SK-N-SH treated with all-trans-retinoic acid at 6 μM for 48 hours (cell line): ENCODE results near the gene SEPTIN1.
A peak's percentile ranks its signal among the peaks of the same experiment; 100 is the strongest.

Experiments
- ATAC-seq: fragments of 200-7000 bp; cut with Tn5 transposase; 3 replicates; pipeline ENCODE4 v1.9.1; 2020; ENCODE audit warnings: mild to moderate bottlenecking, moderate library complexity
- ARNTL ChIP-seq: fragments of 450-650 bp; formaldehyde crosslinking; IDR thresholded peaks from 2 replicates; pipeline ENCODE4 v1.5.0; 2020; ENCODE audit warnings: low read depth, mild to moderate bottlenecking, moderate library complexity, borderline replicate concordance
- BACH2 ChIP-seq: fragments of 250-450 bp; sonication (Bioruptor Pico); IDR thresholded peaks from 2 replicates; pipeline ENCODE4 v1.9.0; 2021; ENCODE audit warnings: mild to moderate bottlenecking, borderline replicate concordance
- CSDC2 ChIP-seq: fragments of 250-450 bp; sonication (Bioruptor Pico); IDR thresholded peaks from 2 replicates; pipeline ENCODE4 v1.5.0; 2020; ENCODE audit warnings: mild to moderate bottlenecking, moderate library complexity
- CSRNP3 ChIP-seq: fragments of 250-450 bp; sonication (Bioruptor Pico); IDR thresholded peaks from 2 replicates; pipeline ENCODE4 v1.5.1; 2021; ENCODE audit warnings: mild to moderate bottlenecking, moderate library complexity
- ESRRG ChIP-seq: fragments of 250-450 bp; sonication (Bioruptor Pico); IDR thresholded peaks from 2 replicates; pipeline ENCODE4 v1.6.1; 2021; ENCODE audit warnings: mild to moderate bottlenecking
- GLIS3 ChIP-seq: fragments of 250-450 bp; sonication (Bioruptor Pico); IDR thresholded peaks from 2 replicates; pipeline ENCODE4 v1.5.0; 2020; ENCODE audit warnings: mild to moderate bottlenecking, moderate library complexity
- PPARA ChIP-seq: fragments of 250-450 bp; sonication (Bioruptor Pico); IDR thresholded peaks from 2 replicates; pipeline ENCODE4 v1.5.0; 2020; ENCODE audit warnings: mild to moderate bottlenecking, borderline replicate concordance
- SNAI2 ChIP-seq: fragments of 250-450 bp; sonication (Bioruptor Pico); IDR thresholded peaks from 2 replicates; pipeline ENCODE4 v1.5.0; 2020; ENCODE audit warnings: mild to moderate bottlenecking, moderate library complexity
- TCF4 ChIP-seq: fragments of 250-450 bp; sonication (Bioruptor Pico); IDR thresholded peaks from 2 replicates; pipeline ENCODE4 v1.8.0; 2021; ENCODE audit warnings: mild to moderate bottlenecking, moderate library complexity, borderline replicate concordance
- TOX ChIP-seq: fragments of 250-450 bp; sonication (Bioruptor Pico); IDR thresholded peaks from 2 replicates; pipeline ENCODE4 v1.8.0; 2021; ENCODE audit warnings: mild to moderate bottlenecking, moderate library complexity, borderline replicate concordance
- TSHZ2 ChIP-seq: fragments of 250-450 bp; sonication (Bioruptor Pico); IDR thresholded peaks from 2 replicates; pipeline ENCODE4 v1.5.0; 2020; ENCODE audit warnings: mild to moderate bottlenecking, moderate library complexity
- ZC3H10 ChIP-seq: fragments of 250-450 bp; sonication (Bioruptor Pico); IDR thresholded peaks from 2 replicates; pipeline ENCODE4 v1.5.1; 2021; ENCODE audit warnings: mild to moderate bottlenecking, moderate library complexity
- ZFP3 ChIP-seq: fragments of 250-450 bp; sonication (Bioruptor Pico); IDR thresholded peaks from 2 replicates; pipeline ENCODE4 v1.5.0; 2020; ENCODE audit warnings: mild to moderate bottlenecking, moderate library complexity
- ZFP30 ChIP-seq: fragments of 450-650 bp; formaldehyde crosslinking; IDR thresholded peaks from 2 replicates; pipeline ENCODE4 v1.5.0; 2022; ENCODE audit warnings: mild to moderate bottlenecking, moderate library complexity
- ZNF565 ChIP-seq: fragments of 450-650 bp; formaldehyde crosslinking; conservative IDR thresholded peaks from 2 replicates; pipeline ENCODE4 v1.5.0; 2020; ENCODE audit warnings: low read depth, mild to moderate bottlenecking, moderate library complexity
- TF ChIP-seq, protein P1 (sequence below): fragments of 250-450 bp; sonication (Bioruptor Pico); IDR thresholded peaks from 2 replicates; pipeline ENCODE4 v1.8.0; 2021; ENCODE audit warnings: low read depth, mild to moderate bottlenecking, moderate library complexity, borderline replicate concordance

Gene SEPTIN1

GRCh38 chr16:30428055-30428454, 45.7 kb upstream of the SEPTIN1 start (continued):
- TF ChIP-seq TCF4 (CRISPR knock-in tag) = no peak

DNA sequence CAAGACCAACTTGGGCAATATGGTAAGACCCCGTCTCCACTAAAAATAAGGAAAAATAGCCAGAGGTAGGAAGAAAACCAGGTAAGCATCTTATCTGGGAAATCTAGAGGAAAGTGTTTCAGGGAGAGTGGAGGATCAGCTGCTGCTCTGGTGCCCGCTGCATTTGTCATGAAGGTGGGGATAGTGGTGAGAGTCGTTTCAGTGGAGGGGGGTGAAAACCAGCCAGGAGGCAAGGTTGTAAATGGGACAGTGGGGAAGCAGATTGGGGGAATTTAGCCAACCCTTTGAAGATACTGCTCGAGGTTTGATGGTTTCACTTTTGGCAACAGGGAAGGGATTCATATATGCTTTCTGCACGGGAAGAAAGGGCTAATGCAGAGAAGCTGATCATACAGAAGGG, 38.6 kb upstream of the SEPTIN1 start:
- ATAC-seq = no peak
- TF ChIP-seq ZFP3 (CRISPR knock-in tag) (no peak), ZFP30 (no peak), GLIS3 (CRISPR knock-in tag) (no peak), CSRNP3 (CRISPR knock-in tag) (no peak), TCF4 (CRISPR knock-in tag) (no peak)

GRCh38 chr16:30418350-30419181, 36.2 kb upstream of the SEPTIN1 start:
- ATAC-seq = no peak

DNA sequence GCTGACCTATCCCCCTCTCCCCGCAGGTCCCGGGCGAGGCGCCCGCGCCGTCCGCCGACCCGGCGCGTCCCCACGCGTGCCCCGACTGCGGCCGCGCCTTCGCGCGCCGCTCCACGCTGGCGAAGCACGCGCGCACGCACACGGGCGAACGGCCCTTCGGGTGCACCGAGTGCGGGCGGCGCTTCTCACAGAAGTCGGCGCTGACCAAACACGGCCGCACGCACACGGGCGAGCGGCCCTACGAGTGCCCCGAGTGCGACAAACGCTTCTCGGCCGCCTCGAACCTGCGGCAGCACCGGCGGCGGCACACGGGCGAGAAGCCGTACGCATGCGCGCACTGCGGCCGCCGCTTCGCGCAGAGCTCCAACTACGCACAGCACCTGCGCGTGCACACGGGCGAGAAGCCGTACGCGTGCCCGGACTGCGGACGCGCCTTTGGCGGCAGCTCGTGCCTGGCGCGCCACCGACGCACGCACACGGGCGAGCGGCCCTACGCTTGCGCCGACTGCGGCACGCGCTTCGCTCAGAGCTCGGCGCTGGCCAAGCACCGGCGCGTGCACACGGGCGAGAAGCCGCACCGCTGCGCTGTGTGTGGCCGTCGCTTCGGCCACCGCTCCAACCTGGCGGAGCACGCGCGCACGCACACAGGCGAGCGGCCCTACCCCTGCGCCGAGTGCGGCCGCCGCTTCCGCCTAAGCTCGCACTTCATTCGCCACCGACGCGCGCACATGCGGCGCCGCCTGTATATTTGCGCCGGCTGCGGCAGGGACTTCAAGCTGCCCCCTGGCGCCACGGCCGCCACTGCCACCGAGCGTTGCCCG, 35.4 kb upstream of the SEPTIN1 start:
- ATAC-seq = peak; percentile 89
- no peak for TF ChIP-seq TCF4 (CRISPR knock-in tag)
- TF ChIP-seq ARNTL = no peak
- TF ChIP-seq ZFP3 (CRISPR knock-in tag) = peak; percentile 74; the same call in 1 of the 2 replicates
- TF ChIP-seq PPARA (CRISPR knock-in tag) = no peak
- TF ChIP-seq ESRRG = no peak
- TF ChIP-seq TSHZ2 = peak; percentile 92
- TF ChIP-seq ZNF565 (CRISPR knock-in tag) = 0 out of 2 replicates have a peak, but pooled peaks have one; percentile 51
- TF ChIP-seq, protein P1, sequence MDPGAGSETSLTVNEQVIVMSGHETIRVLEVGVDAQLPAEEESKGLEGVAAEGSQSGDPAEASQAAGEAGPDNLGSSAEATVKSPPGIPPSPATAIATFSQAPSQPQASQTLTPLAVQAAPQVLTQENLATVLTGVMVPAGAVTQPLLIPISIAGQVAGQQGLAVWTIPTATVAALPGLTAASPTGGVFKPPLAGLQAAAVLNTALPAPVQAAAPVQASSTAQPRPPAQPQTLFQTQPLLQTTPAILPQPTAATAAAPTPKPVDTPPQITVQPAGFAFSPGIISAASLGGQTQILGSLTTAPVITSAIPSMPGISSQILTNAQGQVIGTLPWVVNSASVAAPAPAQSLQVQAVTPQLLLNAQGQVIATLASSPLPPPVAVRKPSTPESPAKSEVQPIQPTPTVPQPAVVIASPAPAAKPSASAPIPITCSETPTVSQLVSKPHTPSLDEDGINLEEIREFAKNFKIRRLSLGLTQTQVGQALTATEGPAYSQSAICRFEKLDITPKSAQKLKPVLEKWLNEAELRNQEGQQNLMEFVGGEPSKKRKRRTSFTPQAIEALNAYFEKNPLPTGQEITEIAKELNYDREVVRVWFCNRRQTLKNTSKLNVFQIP = no peak
- 0 out of 2 replicates have a peak, but pooled peaks have one; percentile 33 for TF ChIP-seq CSDC2 (CRISPR knock-in tag)
- TF ChIP-seq TOX = no peak
- TF ChIP-seq ZFP30 = 0 out of 2 replicates have a peak, but pooled peaks have one; percentile 52
- TF ChIP-seq ZC3H10 (CRISPR knock-in tag) = no peak
- TF ChIP-seq SNAI2 (CRISPR knock-in tag) = peak; percentile 50; the same call in 1 of the 2 replicates
- no peak for TF ChIP-seq BACH2 (CRISPR knock-in tag)

More at GRCh38 chr16:30418350-30419181, 36.2 kb upstream of the SEPTIN1 start:
- TF ChIP-seq, protein P1 = no peak
- no peak for TF ChIP-seq ZC3H10 (CRISPR knock-in tag)
- TF ChIP-seq, all 23 proteins: peak for 0
